Measurements from ENCODE around the gene SLC25A2.

Gene SLC25A2

GRCh38 chr5:141328231-141328630 lies 24.4 kb upstream of the SLC25A2 start:
- intact Hi-C loops (cut with DNase I; ENCODE audit: low total_unique reads): loop anchor here (10.0 kb wide), 1 partner anchor 87 kb away; the partner anchor contains the start of genes PCDHGA10 and PCDHGB7
- H3K27me3 ChIP-seq: no peaks in the 10 kb centered on the region
- no peak for TF ChIP-seq CTCF (IDR thresholded peaks at IDR 0.05)

GRCh38 chr5:141326088-141326854 lies 22.4 kb upstream of the SLC25A2 start:
- H3K27ac ChIP-seq: peak overlapping the region; percentile 73 to 74
- intact Hi-C loops (cut with DNase I; ENCODE audit: low total_unique reads): loop anchor here (10.0 kb wide), 1 partner anchor 89 kb away; the partner anchor contains the start of genes PCDHGA10 and PCDHGB7
- peak overlapping the region; percentile 50 to 55 for H3K4me3 ChIP-seq
- TF ChIP-seq CTCF (IDR thresholded peaks at IDR 0.05): peak; percentile 47 to 57
- peaks cover 0 to 19% (median 12%) of the 10 kb centered on the region in 3 donors for H3K36me3 ChIP-seq
- no peaks in the 10 kb centered on the region for H3K27me3 ChIP-seq
- H3K9me3 ChIP-seq: peaks cover 4 to 57% (median 31%) of the 10 kb centered on the region in 3 donors
- peak; percentile 52 to 82 for DNase-seq
- peaks cover 0 to 7% (median 2%) of the 10 kb centered on the region in 4 donors for H3K4me1 ChIP-seq

More at GRCh38 chr5:141328231-141328630, 24.4 kb upstream of the SLC25A2 start:
- peaks cover 0 to 4% (median 0%) of the 10 kb centered on the region in 4 donors for H3K4me1 ChIP-seq
- H3K4me3 ChIP-seq: no peak overlapping the region
- no peak for DNase-seq
- H3K27ac ChIP-seq: no peak overlapping the region
- H3K9me3 ChIP-seq: peaks cover 5 to 65% (median 50%) of the 10 kb centered on the region in 3 donors
- peaks cover 0 to 26% (median 15%) of the 10 kb centered on the region in 3 donors for H3K36me3 ChIP-seq

GRCh38 chr5:141322261-141322660 lies 18.4 kb upstream of the SLC25A2 start:
- peaks cover 24 to 28% (median 27%) of the 10 kb centered on the region in 3 donors for H3K36me3 ChIP-seq
- H3K27me3 ChIP-seq: no peaks in the 10 kb centered on the region
- no peak for DNase-seq
- intact Hi-C loops (cut with DNase I; ENCODE audit: low total_unique reads): loop anchor here (5.0 to 10.0 kb wide), 2 partner anchors 93 to 240 kb away; partner anchors contain the start of genes PCDHGA10 and PCDHGB7
- no peak overlapping the region for H3K4me3 ChIP-seq
- peaks cover 11 to 46% (median 31%) of the 10 kb centered on the region in 3 donors for H3K9me3 ChIP-seq
- no peak overlapping the region for H3K27ac ChIP-seq
- TF ChIP-seq CTCF (IDR thresholded peaks at IDR 0.05): no peak
- peaks cover 0 to 16% (median 3%) of the 10 kb centered on the region in 4 donors for H3K4me1 ChIP-seq

- intact Hi-C loops (cut with DNase I; ENCODE audit: low total_unique reads): loop anchor here (5.0 to 10.0 kb wide), 2 partner anchors 94 to 242 kb away; partner anchors contain the start of genes PCDHGA10 and PCDHGB7
- peaks cover 0 to 12% (median 3%) of the 10 kb centered on the region in 4 donors for H3K4me1 ChIP-seq
- peak; percentile 81 to 91 for DNase-seq
- peaks cover 14 to 58% (median 41%) of the 10 kb centered on the region in 3 donors for H3K9me3 ChIP-seq
- H3K27me3 ChIP-seq: no peaks in the 10 kb centered on the region
- peak; percentile 69 to 78 for TF ChIP-seq CTCF (IDR thresholded peaks at IDR 0.05)
- peak within 1 kb of the TSS; percentile 69 to 71 for H3K4me3 ChIP-seq
- H3K27ac ChIP-seq: peak within 1 kb of the TSS; percentile 85 to 89
- peaks cover 42 to 45% (median 45%) of the 10 kb centered on the region in 3 donors for H3K36me3 ChIP-seq
Observed at GRCh38 chr5:141320225-141321169, 16.6 kb upstream of the SLC25A2 start, which contains the start of gene TAF7. TSS of gene TAF7 (minus strand) at chr5:141320784. CDS start at chr5:141320044, 740 bp downstream.

- Histone ChIP-seq H3K4me3 (peak overlapping the region; percentile 69 to 71), H3K27ac (no peak overlapping the region), H3K36me3 (peaks cover 47 to 53% (median 53%) of the 10 kb centered on the region in 3 donors), H3K9me3 (peaks cover 18 to 66% (median 44%) of the 10 kb centered on the region in 3 donors), H3K4me1 (peaks cover 0 to 12% (median 3%) of the 10 kb centered on the region in 4 donors), H3K27me3 (no peaks in the 10 kb centered on the region)
- TF ChIP-seq CTCF (IDR thresholded peaks at IDR 0.05): no peak
- intact Hi-C loops (cut with DNase I; ENCODE audit: low total_unique reads): loop anchor here (5.0 to 10.0 kb wide), 2 partner anchors 95 to 243 kb away; partner anchors contain the start of genes PCDHGA10 and PCDHGB7
- no peak for DNase-seq
Observed at GRCh38 chr5:141319699-141320098, 15.8 kb upstream of the SLC25A2 start.
